HG03565 (cell line): ENCODE results near the gene THSD7A.

Experiments used
- ATAC-seq: cut with Tn5 transposase; IDR thresholded peaks from one replicate; pipeline ENCODE4 v1.9.1; 2021; ENCODE audit warnings: mild to moderate bottlenecking, moderate library complexity; ENCODE audit not compliant: unreplicated experiment

Gene THSD7A

DNA sequence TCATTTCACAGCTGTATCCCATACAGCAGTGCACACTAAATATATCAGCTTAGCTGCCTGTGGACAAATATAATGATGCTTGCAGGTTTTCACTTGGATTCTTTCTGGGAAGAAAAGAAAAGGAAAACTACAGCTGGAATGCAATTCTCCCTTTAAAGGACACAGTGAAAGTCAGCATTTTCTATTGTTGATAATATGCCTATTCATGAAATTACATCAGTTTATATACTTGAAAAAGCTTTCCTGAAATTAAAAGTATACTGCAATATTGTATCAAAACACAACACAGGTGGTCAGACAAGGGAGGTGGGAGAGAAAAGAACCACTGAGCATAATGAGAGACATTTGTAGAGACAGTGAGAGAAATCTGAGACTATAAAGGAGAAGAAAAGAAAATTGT lies 20.3 kb downstream of the THSD7A start:
- ATAC-seq = no peak

GRCh38 chr7:11810043-11810625 lies 21.9 kb downstream of the THSD7A start:
- no peak for ATAC-seq

DNA sequence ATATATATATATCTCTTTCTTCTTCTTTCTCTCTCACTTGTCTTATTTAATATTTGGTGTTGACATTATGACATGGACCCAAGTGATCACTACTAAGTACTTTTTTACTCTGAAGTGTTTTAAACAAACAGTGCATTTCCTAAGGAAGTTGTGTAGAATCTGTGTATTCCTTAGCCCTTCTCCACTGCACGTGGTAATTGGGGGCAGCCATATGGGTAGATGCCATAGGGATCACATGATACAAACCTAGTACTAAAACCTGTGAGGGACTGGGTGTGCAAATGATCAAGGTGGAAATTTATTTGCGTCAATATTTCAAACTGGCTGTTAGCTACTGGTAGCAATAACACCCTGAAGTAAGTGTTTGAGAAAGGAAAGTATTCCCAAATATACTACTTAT lies 25.0 kb downstream of the THSD7A start:
- ATAC-seq = no peak

DNA sequence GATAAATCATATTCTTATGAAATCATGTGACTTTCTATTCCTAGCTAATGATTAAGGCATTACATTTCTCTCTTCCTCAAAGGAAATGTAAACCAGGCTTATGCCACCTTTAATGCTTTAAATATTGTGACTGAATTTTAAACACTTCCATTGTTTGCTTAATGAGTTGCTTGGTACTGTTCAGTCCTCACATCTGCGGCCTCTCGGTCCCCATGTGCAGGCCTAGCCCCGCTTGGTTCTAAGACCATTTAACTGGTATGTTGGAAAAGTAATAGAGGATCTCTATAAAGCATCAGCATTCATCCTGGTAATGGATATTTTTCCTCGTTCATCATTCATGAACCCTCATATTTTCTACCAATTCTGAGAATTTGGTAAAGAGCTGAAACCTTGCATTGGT lies 27.4 kb downstream of the THSD7A start:
- no peak for ATAC-seq

DNA sequence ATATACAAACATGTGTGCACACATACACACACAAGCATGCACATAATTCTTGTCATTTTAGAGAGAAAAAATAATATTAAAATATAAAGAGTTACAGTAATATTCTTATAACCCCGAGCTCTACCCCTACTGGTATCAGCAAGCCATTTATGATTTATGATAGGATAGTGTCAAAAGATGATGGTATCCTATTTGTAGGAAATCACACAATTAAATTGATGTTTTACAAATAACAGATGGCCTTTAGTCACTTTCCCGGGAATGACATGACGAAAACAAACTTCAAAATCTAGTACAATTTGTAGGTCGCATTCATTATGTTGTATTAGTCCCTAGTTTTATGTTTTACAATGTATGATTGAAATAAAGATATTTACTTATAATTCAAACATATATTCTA lies 36.8 kb downstream of the THSD7A start:
- no peak for ATAC-seq

DNA sequence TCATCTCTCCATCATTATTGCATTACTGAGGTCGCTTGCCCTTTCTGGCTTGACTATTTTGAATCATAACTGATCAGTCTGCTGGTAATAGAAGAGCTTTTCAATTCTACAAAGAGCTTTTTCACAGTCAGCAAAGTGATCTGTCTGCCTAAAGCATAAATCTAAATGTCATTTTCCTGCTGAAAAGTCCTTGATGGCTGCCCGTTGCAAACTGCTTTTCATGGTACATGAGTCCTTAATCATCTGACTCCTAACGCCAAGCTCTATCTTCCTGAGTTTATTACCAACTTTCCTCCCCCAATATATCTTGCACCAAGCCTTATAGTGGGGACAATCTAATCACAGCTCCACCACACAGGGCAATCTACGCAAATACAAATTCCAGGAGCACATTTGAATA lies 39.8 kb downstream of the THSD7A start:
- no peak for ATAC-seq

GRCh38 chr7:11788568-11788967 lies 43.4 kb downstream of the THSD7A start:
- no peak for ATAC-seq

GRCh38 chr7:11787534-11787933 lies 44.5 kb downstream of the THSD7A start:
- ATAC-seq = no peak

DNA sequence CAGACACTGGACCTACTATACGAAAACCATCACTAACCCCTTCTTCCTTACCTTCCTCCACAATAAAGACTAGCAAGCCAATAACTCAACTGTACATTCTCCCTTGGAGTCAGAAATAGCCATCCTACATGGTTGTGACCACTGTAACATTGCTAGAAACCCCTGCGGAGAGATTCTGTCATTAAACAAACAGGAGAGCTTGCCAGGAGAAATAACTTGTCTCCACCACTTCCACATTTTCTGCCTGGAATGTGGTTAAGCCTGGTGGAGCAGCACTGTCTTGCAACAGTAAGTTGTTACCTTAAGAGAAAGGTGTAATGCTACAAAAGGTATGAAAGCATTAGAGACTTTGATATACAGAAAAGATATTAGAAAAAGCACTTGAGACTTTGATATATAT lies 45.8 kb downstream of the THSD7A start:
- no peak for ATAC-seq

- no peak for ATAC-seq
Observed at GRCh38 chr7:11784769-11785536, 47.0 kb downstream of the THSD7A start.

DNA sequence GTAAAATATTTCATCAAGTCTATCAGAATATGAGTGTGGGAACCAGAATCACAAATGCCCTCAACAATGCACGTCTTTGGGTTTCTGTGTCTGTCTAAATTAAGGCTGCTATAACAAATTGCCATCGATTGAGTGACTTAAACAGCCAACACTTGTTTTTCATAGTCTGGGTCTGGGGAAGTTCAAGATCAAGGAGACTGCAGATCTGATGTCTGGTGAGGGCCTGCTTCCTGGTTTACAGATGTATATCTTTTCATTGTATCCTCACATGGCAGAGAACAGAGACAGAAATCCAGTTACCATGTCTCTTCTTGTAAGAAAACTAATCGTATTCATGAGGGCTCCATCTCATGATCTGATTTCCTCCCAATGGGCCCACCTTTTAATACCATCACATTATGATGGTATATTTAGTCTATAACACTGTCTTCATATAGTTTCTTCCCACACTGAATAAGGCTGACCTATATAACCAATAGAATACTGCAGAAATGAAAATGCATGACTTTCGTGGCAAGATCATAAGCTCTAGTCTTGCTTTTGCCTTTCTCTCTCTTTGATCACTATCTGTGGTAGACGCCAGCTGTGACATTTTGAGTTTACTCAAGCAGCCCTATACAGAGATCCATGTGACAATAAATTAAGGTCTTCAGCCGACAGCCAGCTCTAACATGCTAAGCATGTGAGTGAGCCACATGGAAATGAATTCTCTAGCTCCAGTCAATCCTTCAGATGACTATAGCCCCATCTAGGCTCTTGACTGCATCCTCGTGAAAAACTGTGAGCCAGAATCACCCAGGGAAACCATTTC lies 51.9 kb downstream of the THSD7A start:
- no peak for ATAC-seq

GRCh38 chr7:11776039-11776438 lies 56.0 kb downstream of the THSD7A start:
- ATAC-seq = no peak

DNA sequence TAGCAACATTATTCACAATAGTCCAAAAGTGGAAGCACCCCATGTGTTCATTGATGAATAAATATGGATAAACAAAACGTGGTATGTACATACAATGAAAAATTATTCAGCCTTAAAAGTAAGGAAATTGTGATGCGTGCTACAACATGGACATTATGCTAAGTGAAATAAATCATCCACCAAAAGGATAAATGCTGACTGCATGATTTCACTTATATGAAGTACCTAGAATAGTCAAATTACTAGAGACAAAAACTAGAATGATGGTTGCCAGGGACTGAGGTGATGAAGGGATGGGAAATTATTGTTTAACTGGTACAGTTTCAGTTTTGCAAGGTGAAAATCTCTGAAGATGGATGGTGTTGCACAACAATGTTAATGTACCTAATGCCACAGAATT lies 56.6 kb downstream of the THSD7A start:
- no peak for ATAC-seq

DNA sequence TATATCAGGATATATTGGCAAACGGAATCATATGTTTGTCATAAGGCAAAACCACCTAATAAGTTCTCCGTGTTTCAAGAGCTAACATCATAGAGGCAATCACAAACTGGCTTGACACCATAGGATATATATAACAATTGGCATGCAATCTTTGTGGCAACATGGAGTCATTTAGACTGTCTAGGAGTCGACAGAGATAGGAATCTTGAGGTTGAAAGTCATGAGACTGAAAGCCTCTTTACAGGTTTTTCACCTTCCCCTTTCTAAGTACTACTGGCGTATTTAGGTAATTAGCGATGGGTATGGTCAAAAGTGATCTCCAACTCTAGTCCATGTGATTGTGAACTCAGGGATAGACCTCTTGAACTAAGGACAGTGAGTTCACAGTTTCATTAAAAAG lies 63.7 kb downstream of the THSD7A start:
- no peak for ATAC-seq

- ATAC-seq = no peak
Observed at GRCh38 chr7:11767148-11767547, 64.8 kb downstream of the THSD7A start.

DNA sequence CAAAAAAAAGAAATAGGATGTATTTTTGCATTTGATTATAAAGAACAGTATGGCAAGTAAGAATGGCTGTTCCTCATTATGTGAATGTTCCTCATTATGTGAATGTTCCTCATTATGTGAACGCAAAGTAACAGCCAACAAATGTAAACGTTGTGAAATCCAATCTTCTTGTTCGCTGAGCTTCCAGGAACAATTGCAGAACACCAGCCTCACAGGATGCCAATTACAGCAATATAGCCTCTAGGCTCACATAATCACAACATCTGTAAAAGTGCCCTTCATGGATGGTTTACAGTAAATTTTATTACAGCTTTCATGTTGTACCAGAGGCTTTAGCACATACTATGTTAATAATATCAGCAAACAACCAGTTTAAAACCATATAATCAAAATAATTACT lies 71.6 kb downstream of the THSD7A start:
- ATAC-seq = no peak

DNA sequence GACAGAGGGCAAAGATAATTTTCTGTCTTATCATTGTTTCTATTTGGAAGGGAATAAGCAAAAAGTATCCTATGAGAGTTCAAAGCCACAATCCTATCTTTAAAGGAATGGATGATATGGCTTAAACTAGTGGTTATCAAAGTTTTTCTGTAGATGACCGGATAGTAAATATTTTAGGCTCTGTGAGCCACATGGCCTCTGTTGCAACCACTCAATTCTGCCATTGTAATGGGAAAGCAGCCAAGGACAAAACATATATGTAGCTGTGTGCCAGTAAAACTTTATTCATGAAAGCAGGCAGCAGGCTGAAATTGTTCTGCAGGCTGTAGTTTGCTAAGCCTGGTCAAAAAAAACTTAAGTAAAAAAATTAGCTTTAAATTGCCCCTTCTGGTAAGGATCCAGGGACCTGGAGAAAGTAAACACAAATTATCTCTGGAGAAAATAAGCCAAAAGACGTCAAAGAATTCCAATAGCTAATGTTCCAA lies 73.3 kb downstream of the THSD7A start:
- ATAC-seq = no peak

- ATAC-seq = no peak
Observed at GRCh38 chr7:11757153-11757552, 74.8 kb downstream of the THSD7A start.

GRCh38 chr7:11754933-11755332 lies 77.1 kb downstream of the THSD7A start:
- no peak for ATAC-seq

DNA sequence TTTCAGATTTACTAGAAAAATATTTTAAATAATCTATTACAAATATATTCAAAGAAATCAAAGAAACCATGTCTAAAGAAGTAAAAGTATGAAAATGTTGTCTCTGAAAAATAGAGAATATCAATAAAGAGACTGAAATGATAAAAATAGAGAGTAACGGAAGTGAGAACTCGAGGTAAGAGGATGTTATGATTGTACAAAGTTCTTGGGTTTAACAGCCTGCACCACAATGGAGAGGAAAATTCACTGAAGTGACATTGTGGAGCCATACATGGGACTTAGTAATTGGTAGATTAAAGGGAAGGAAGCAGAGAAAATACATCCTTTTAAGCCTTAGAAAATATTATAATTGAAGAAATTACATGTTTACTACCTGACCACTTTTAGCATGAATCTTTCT lies 77.9 kb downstream of the THSD7A start:
- ATAC-seq = peak; percentile 70

DNA sequence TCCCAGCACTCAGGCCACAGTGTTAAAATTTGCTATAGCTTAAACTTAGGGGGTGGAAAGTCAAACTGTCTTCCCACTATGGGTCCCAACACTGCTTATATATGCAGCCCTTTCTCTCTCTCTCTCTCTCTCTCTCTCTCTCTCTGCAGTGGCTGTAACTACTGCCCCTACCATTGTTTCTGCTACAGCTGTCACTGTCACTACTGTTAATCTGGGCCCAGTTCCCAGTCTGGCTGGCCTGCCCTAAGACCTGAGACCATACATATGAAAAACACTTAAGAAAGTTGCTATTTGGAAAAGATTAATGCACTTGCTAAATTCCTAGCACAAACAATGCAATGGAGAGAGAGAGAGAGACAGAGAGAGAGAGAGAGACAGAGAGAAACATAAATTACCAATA lies 78.6 kb downstream of the THSD7A start:
- no peak for ATAC-seq
